Measurements from ENCODE around the gene STIM2. TPM values are rescaled to one million over a fixed set of nuclear protein-coding genes. Genes with fewer than 3 reads are reported as not detected.
"Not testable (repeated sequence)": the region's sequence is repeated elsewhere in the genome, so short reads cannot be mapped to it uniquely, and the experiment has no call there.

STIM2 gene
- total RNA-seq, 2 donors from 2014 or later: 9.2 to 10.5 TPM

- Histone ChIP-seq H3K9me3 (no peaks in the 10 kb centered on the region), H3K4me1 (peaks cover 0 to 9% of the 10 kb centered on the region in 2 donors), H3K4me3 (no peak overlapping the region), H3K36me3 (no peaks in the 10 kb centered on the region), H3K27ac (no peak overlapping the region), H3K27me3 (no peaks in the 10 kb centered on the region)
- DNase-seq (ENCODE audit: low spot score): no peak
- no peak for TF ChIP-seq CTCF (IDR thresholded peaks at IDR 0.05)
Observed at GRCh38 chr4:26887809-26888208, 27.2 kb downstream of the STIM2 start.

- Histone ChIP-seq H3K36me3 (no peaks in the 10 kb centered on the region), H3K9me3 (no peaks in the 10 kb centered on the region), H3K4me3 (no peak overlapping the region), H3K4me1 (peaks cover 0 to 3% of the 10 kb centered on the region in 2 donors), H3K27ac (no peak overlapping the region), H3K27me3 (no peaks in the 10 kb centered on the region)
- no peak for DNase-seq (ENCODE audit: low spot score)
- no peak for TF ChIP-seq CTCF (IDR thresholded peaks at IDR 0.05)
Observed at GRCh38 chr4:26889356-26889755, 28.7 kb downstream of the STIM2 start.

GRCh38 chr4:26891054-26891453 is 30.4 kb downstream of the STIM2 start:
- no peak for TF ChIP-seq CTCF (IDR thresholded peaks at IDR 0.05)
- no peaks in the 10 kb centered on the region for H3K27me3 ChIP-seq
- H3K27ac ChIP-seq: no peak overlapping the region
- no peaks in the 10 kb centered on the region for H3K9me3 ChIP-seq
- no peak overlapping the region for H3K4me3 ChIP-seq
- no peaks in the 10 kb centered on the region for H3K36me3 ChIP-seq
- no peak for DNase-seq (ENCODE audit: low spot score)
- no peaks in the 10 kb centered on the region for H3K4me1 ChIP-seq

- H3K27ac ChIP-seq: no peak overlapping the region
- no peaks in the 10 kb centered on the region for H3K36me3 ChIP-seq
- no peaks in the 10 kb centered on the region for H3K27me3 ChIP-seq
- H3K4me3 ChIP-seq: no peak overlapping the region
- no peak for DNase-seq (ENCODE audit: low spot score)
- H3K9me3 ChIP-seq: no peaks in the 10 kb centered on the region
- H3K4me1 ChIP-seq: no peaks in the 10 kb centered on the region
- TF ChIP-seq CTCF (IDR thresholded peaks at IDR 0.05): no peak
Observed at GRCh38 chr4:26891867-26892266, 31.2 kb downstream of the STIM2 start.

- Histone ChIP-seq H3K4me3 (no peak overlapping the region), H3K36me3 (no peaks in the 10 kb centered on the region), H3K4me1 (no peaks in the 10 kb centered on the region), H3K9me3 (no peaks in the 10 kb centered on the region), H3K27ac (no peak overlapping the region), H3K27me3 (no peaks in the 10 kb centered on the region)
- DNase-seq (ENCODE audit: low spot score): no peak
- TF ChIP-seq CTCF (IDR thresholded peaks at IDR 0.05): no peak
Observed at GRCh38 chr4:26892480-26893150, 32.0 kb downstream of the STIM2 start.

GRCh38 chr4:26893491-26893890 is 32.9 kb downstream of the STIM2 start:
- H3K4me3 ChIP-seq: no peak overlapping the region
- DNase-seq (ENCODE audit: low spot score): no peak
- H3K4me1 ChIP-seq: no peaks in the 10 kb centered on the region
- H3K9me3 ChIP-seq: no peaks in the 10 kb centered on the region
- no peaks in the 10 kb centered on the region for H3K36me3 ChIP-seq
- TF ChIP-seq CTCF (IDR thresholded peaks at IDR 0.05): no peak
- H3K27me3 ChIP-seq: no peaks in the 10 kb centered on the region
- no peak overlapping the region for H3K27ac ChIP-seq

GRCh38 chr4:26894881-26895280 is 34.2 kb downstream of the STIM2 start:
- H3K36me3 ChIP-seq: not testable (repeated sequence)

More at GRCh38 chr4:26894881-26895280, 34.2 kb downstream of the STIM2 start:
- not testable (repeated sequence) for H3K27me3 ChIP-seq; H3K27ac ChIP-seq; DNase-seq (ENCODE audit: low spot score); H3K9me3 ChIP-seq; H3K4me3 ChIP-seq; H3K4me1 ChIP-seq
